ENCODE measurements around the gene TFIP11. TPM values are rescaled to one million over a fixed set of nuclear protein-coding genes. Genes with fewer than 3 reads are reported as not detected.

The TFIP11 gene
- total and polyA plus RNA-seq, 10 of the 15 experiments (the other 5 are each of a cell fraction or from before 2014, with no cell fraction given): 14.2 to 43.3 (median 31.9) TPM

DNA sequence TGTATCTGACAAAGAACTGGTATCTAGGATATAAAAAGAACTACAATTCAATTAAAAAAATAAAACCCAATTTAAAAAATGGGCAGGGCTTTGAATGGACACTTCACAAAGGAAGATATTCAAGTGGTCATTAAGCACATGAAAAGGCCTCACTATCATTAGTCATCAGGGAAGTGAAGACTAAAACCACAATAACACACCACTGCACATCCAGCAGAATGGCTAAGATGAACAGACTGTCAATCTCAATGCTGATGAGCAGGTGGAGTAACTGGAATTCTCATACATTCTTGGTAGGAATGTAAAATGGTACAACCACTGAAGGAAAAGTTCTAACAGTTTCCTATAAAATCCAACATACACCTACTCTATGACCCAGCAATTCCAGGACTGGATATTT, 37.6 kb downstream of the TFIP11 start (continued):
- TF ChIP-seq NFYB (IDR thresholded peaks at IDR 0.05; ENCODE audit: insufficient read depth, low read depth, low read length): no peak
- TF ChIP-seq, protein P1, sequence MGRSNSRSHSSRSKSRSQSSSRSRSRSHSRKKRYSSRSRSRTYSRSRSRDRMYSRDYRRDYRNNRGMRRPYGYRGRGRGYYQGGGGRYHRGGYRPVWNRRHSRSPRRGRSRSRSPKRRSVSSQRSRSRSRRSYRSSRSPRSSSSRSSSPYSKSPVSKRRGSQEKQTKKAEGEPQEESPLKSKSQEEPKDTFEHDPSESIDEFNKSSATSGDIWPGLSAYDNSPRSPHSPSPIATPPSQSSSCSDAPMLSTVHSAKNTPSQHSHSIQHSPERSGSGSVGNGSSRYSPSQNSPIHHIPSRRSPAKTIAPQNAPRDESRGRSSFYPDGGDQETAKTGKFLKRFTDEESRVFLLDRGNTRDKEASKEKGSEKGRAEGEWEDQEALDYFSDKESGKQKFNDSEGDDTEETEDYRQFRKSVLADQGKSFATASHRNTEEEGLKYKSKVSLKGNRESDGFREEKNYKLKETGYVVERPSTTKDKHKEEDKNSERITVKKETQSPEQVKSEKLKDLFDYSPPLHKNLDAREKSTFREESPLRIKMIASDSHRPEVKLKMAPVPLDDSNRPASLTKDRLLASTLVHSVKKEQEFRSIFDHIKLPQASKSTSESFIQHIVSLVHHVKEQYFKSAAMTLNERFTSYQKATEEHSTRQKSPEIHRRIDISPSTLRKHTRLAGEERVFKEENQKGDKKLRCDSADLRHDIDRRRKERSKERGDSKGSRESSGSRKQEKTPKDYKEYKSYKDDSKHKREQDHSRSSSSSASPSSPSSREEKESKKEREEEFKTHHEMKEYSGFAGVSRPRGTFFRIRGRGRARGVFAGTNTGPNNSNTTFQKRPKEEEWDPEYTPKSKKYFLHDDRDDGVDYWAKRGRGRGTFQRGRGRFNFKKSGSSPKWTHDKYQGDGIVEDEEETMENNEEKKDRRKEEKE (IDR thresholded peaks at IDR 0.05): no peak
- peak; percentile 20; the same call in 1 of the 2 replicates for TF ChIP-seq MTA2 (IDR thresholded peaks at IDR 0.05; ENCODE audit: low read depth)
- no peak for TF ChIP-seq EGR1 (IDR thresholded peaks at IDR 0.05; ENCODE audit: borderline replicate concordance in 1 of 2, low read depth in 2 of 2, low read length in 2 of 2)
- TF ChIP-seq, protein P2, sequence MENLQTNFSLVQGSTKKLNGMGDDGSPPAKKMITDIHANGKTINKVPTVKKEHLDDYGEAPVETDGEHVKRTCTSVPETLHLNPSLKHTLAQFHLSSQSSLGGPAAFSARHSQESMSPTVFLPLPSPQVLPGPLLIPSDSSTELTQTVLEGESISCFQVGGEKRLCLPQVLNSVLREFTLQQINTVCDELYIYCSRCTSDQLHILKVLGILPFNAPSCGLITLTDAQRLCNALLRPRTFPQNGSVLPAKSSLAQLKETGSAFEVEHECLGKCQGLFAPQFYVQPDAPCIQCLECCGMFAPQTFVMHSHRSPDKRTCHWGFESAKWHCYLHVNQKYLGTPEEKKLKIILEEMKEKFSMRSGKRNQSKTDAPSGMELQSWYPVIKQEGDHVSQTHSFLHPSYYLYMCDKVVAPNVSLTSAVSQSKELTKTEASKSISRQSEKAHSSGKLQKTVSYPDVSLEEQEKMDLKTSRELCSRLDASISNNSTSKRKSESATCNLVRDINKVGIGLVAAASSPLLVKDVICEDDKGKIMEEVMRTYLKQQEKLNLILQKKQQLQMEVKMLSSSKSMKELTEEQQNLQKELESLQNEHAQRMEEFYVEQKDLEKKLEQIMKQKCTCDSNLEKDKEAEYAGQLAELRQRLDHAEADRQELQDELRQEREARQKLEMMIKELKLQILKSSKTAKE (IDR thresholded peaks at IDR 0.05; ENCODE audit: low read depth, poor library complexity, severe bottlenecking): no peak
- TF ChIP-seq IRF4 (IDR thresholded peaks at IDR 0.05; ENCODE audit: low read depth, low read length): no peak
- TF ChIP-seq RUNX3 (IDR thresholded peaks at IDR 0.05; ENCODE audit: low read length): peak; percentile 72
- TF ChIP-seq, protein P3, sequence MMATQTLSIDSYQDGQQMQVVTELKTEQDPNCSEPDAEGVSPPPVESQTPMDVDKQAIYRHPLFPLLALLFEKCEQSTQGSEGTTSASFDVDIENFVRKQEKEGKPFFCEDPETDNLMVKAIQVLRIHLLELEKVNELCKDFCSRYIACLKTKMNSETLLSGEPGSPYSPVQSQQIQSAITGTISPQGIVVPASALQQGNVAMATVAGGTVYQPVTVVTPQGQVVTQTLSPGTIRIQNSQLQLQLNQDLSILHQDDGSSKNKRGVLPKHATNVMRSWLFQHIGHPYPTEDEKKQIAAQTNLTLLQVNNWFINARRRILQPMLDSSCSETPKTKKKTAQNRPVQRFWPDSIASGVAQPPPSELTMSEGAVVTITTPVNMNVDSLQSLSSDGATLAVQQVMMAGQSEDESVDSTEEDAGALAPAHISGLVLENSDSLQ (IDR thresholded peaks at IDR 0.05): peak; percentile 80
- TF ChIP-seq IKZF1 (conservative IDR thresholded peaks at IDR 0.05): no peak
- no peak for TF ChIP-seq RAD51 (IDR thresholded peaks at IDR 0.05)
- no peak for TF ChIP-seq NFYA (IDR thresholded peaks at IDR 0.05; ENCODE audit: borderline replicate concordance, low read depth, low read length)
- TF ChIP-seq ZSCAN29 (IDR thresholded peaks at IDR 0.05): no peak
- TF ChIP-seq, protein P4, sequence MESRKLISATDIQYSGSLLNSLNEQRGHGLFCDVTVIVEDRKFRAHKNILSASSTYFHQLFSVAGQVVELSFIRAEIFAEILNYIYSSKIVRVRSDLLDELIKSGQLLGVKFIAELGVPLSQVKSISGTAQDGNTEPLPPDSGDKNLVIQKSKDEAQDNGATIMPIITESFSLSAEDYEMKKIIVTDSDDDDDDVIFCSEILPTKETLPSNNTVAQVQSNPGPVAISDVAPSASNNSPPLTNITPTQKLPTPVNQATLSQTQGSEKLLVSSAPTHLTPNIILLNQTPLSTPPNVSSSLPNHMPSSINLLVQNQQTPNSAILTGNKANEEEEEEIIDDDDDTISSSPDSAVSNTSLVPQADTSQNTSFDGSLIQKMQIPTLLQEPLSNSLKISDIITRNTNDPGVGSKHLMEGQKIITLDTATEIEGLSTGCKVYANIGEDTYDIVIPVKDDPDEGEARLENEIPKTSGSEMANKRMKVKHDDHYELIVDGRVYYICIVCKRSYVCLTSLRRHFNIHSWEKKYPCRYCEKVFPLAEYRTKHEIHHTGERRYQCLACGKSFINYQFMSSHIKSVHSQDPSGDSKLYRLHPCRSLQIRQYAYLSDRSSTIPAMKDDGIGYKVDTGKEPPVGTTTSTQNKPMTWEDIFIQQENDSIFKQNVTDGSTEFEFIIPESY (IDR thresholded peaks at IDR 0.05): no peak
- TF ChIP-seq STAT3 (IDR thresholded peaks at IDR 0.05; ENCODE audit: low read depth, low read length): no peak
- TF ChIP-seq ZZZ3 (IDR thresholded peaks at IDR 0.05; ENCODE audit: control insufficient read depth, insufficient read length, low read depth): no peak

Data from GM12878 (cell line).